ENCODE results near the gene DNAJB9. TPM values are rescaled to one million over a fixed set of nuclear protein-coding genes. Genes with fewer than 3 reads are reported as not detected.

Gene DNAJB9
- total and polyA plus RNA-seq, 2 of the 13 experiments (the other 11 are each of a cell fraction or from before 2014, with no cell fraction given), result 8.6 to 16.4 TPM

DNA sequence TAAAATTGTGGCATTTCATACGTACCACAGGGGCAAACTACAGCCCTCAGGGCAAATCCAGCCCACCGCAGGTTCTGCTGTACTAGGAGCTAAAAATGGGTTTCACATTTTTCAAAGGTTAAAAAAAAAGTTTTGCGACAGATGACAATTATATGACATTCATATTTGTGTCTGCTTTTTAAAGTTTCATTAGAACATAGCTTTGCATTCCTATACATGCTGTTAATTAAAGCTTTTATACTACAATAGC lies 43.0 kb upstream of the DNAJB9 start:
- peak overlapping the region; percentile 65 to 90 (median 83) for H3K4me3 ChIP-seq (replicated peaks in 1 of 3; ENCODE audit: insufficient read depth in 1 of 3, low read depth in 2 of 3, low read length in 3 of 3)
- intact Hi-C loops (cut with micrococcal nuclease; ENCODE audit: unreplicated experiment), result loop anchor here (1.0 kb wide), 1 partner anchor 43 kb away; the partner anchor contains the start of genes DNAJB9 and THAP5
- H3K27ac ChIP-seq (ENCODE audit: extremely low read length, insufficient read depth, low read length), result peak overlapping the region; percentile 82
- in situ Hi-C loops (cut with HindIII; ENCODE audit: extremely low pct_ligation_motif_present, low pct_unique_long_range_greater_than_20kb), result no loop called here
- ChIA-PET CTCF (ENCODE audit: low intra/inter-chr PET ratio, low total read pairs) (no interaction called here), POLR2A (interaction anchor here (3.5 kb wide), 1 partner anchor 43 kb away, joined by 49 read pairs; the partner anchor contains the start of genes DNAJB9 and THAP5)
- peak overlapping the region; percentile 43 for H2AFZ ChIP-seq (ENCODE audit: low read length)
- H3K36me3 ChIP-seq (replicated peaks in 1 of 2; ENCODE audit: control insufficient read depth in 1 of 2, insufficient read depth in 2 of 2, low read length in 2 of 2), result no peaks in the 10 kb centered on the region
- peak overlapping the region; percentile 86 for H3K4me2 ChIP-seq (ENCODE audit: low read depth, low read length)
- 2% methylated on average over 3 of the region's 3 CpGs for WGBS (ENCODE audit: low lambda C conversion rate)
- H3K4me1 ChIP-seq (ENCODE audit: insufficient read depth, low read length), result peaks cover 34% of the 10 kb centered on the region
- no peaks in the 10 kb centered on the region; a peak in 1 of 5 replicates for H3K27me3 ChIP-seq (ENCODE audit: control insufficient read depth in 1 of 2, insufficient read depth in 2 of 2, low read length in 2 of 2)
- H3K9ac ChIP-seq (ENCODE audit: insufficient read depth, low read depth, low read length), result peak overlapping the region; percentile 79
- TSS peak; percentile 84 for BruUV-seq (replicated peaks)
- ATAC-seq, result no peak
- FAIRE-seq, result no peak
- H4K20me1 ChIP-seq (ENCODE audit: insufficient read depth, low read length), result no peaks in the 10 kb centered on the region; the same call in 1 of the 2 replicates
- no peak for DNase-seq (ENCODE audit: low spot score)
- no peaks in the 10 kb centered on the region for H3K9me3 ChIP-seq (ENCODE audit: low read length)
- H3K79me2 ChIP-seq (ENCODE audit: insufficient read depth, low read length), result peaks cover 16% of the 10 kb centered on the region
- 0 out of 2 replicates have a peak, but pooled peaks have one; percentile 12 for TF ChIP-seq KLF9 (CRISPR knock-in tag; IDR thresholded peaks at IDR 0.05; ENCODE audit: low read depth)
- TF ChIP-seq, protein P1, sequence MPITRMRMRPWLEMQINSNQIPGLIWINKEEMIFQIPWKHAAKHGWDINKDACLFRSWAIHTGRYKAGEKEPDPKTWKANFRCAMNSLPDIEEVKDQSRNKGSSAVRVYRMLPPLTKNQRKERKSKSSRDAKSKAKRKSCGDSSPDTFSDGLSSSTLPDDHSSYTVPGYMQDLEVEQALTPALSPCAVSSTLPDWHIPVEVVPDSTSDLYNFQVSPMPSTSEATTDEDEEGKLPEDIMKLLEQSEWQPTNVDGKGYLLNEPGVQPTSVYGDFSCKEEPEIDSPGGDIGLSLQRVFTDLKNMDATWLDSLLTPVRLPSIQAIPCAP (CRISPR knock-in tag; IDR thresholded peaks at IDR 0.05; ENCODE audit: low read depth), result no peak
- no peak for TF ChIP-seq JUN (CRISPR knock-in tag; IDR thresholded peaks at IDR 0.05)

DNA sequence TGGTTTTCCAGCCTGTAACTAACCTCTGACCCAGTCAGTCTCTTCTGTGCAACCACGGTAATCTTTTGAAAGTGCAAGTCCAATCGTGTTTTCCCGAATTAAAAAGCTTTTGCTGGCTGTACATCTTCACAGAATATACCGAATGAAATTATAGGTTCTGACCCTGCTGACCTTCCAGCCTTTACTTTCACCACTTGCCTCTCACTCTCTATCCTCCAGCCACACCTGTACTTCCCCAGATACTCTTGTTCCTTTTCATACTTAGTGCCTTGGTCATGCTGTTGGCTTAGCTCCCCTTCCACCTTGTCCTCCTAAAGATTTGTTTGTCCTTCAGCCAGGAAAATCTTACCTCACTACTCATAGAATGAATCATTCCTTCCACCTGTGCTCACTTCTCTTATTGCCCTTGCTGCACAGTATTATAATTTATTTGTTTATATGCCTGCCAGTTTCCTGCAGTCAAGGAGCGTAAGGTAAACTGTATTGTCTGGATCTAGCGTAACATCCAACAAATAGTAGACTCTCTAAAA lies 41.4 kb upstream of the DNAJB9 start:
- ChIA-PET POLR2A (no interaction called here), CTCF (ENCODE audit: low intra/inter-chr PET ratio, low total read pairs) (no interaction called here)
- FAIRE-seq (no peak), ATAC-seq (no peak), DNase-seq (ENCODE audit: low spot score) (no peak)
- peak overlapping the region; percentile 34 for H2AFZ ChIP-seq (ENCODE audit: low read length)
- in situ Hi-C loops (cut with HindIII; ENCODE audit: extremely low pct_ligation_motif_present, low pct_unique_long_range_greater_than_20kb) (no loop called here), intact Hi-C loops (cut with micrococcal nuclease; ENCODE audit: unreplicated experiment) (no loop called here)
- H3K79me2 ChIP-seq (ENCODE audit: insufficient read depth, low read length), result peaks cover 9% of the 10 kb centered on the region
- H3K36me3 ChIP-seq (replicated peaks in 1 of 2; ENCODE audit: control insufficient read depth in 1 of 2, insufficient read depth in 2 of 2, low read length in 2 of 2), result no peaks in the 10 kb centered on the region
- H3K9me3 ChIP-seq (ENCODE audit: low read length), result no peaks in the 10 kb centered on the region
- H3K4me2 ChIP-seq (ENCODE audit: low read depth, low read length), result no peak overlapping the region
- no peaks in the 10 kb centered on the region; the same call in 1 of the 2 replicates for H4K20me1 ChIP-seq (ENCODE audit: insufficient read depth, low read length)
- no peaks in the 10 kb centered on the region; a peak in 1 of 5 replicates for H3K27me3 ChIP-seq (ENCODE audit: control insufficient read depth in 1 of 2, insufficient read depth in 2 of 2, low read length in 2 of 2)
- H3K9ac ChIP-seq (ENCODE audit: insufficient read depth, low read depth, low read length), result no peak overlapping the region
- H3K27ac ChIP-seq (ENCODE audit: extremely low read length, insufficient read depth, low read length), result no peak overlapping the region
- no TSS peak for BruUV-seq (replicated peaks)
- 75% methylated on average over 6 of the region's 6 CpGs for WGBS (ENCODE audit: low lambda C conversion rate)
- H3K4me3 ChIP-seq (replicated peaks in 1 of 3; ENCODE audit: insufficient read depth in 1 of 3, low read depth in 2 of 3, low read length in 3 of 3), result no peak overlapping the region
- H3K4me1 ChIP-seq (ENCODE audit: insufficient read depth, low read length), result peaks cover 24% of the 10 kb centered on the region
- TF ChIP-seq ZNF143 (CRISPR knock-in tag; IDR thresholded peaks at IDR 0.05), result no peak
- TF ChIP-seq HCFC1 (IDR thresholded peaks at IDR 0.05; ENCODE audit: low read depth, low read length), result no peak
- TF ChIP-seq, protein P2, sequence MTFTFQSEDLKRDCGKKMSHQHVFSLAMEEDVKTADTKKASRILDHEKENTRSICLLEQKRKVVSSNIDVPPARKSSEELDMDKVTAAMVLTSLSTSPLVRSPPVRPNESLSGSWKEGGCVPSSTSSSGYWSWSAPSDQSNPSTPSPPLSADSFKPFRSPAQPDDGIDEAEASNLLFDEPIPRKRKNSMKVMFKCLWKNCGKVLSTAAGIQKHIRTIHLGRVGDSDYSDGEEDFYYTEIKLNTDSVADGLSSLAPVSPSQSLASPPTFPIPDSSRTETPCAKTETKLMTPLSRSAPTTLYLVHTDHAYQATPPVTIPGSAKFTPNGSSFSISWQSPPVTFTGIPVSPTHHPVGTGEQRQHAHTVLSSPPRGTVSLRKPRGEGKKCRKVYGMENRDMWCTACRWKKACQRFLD (CRISPR knock-in tag; IDR thresholded peaks at IDR 0.05; ENCODE audit: borderline replicate concordance), result no peak
- TF ChIP-seq SRSF9 (IDR thresholded peaks at IDR 0.05; ENCODE audit: borderline replicate concordance, insufficient read depth, low read depth, low read length, poor library complexity, severe bottlenecking), result no peak
- TF ChIP-seq ZNF775 (CRISPR knock-in tag; IDR thresholded peaks at IDR 0.05; ENCODE audit: borderline replicate concordance), result no peak
- no peak for TF ChIP-seq ZNF274 (CRISPR knock-in tag; IDR thresholded peaks at IDR 0.05)
- TF ChIP-seq ZFP41 (CRISPR knock-in tag; IDR thresholded peaks at IDR 0.05; ENCODE audit: borderline replicate concordance), result no peak
- no peak for TF ChIP-seq NFATC3 (CRISPR knock-in tag; IDR thresholded peaks at IDR 0.05)
- TF ChIP-seq, protein P3, sequence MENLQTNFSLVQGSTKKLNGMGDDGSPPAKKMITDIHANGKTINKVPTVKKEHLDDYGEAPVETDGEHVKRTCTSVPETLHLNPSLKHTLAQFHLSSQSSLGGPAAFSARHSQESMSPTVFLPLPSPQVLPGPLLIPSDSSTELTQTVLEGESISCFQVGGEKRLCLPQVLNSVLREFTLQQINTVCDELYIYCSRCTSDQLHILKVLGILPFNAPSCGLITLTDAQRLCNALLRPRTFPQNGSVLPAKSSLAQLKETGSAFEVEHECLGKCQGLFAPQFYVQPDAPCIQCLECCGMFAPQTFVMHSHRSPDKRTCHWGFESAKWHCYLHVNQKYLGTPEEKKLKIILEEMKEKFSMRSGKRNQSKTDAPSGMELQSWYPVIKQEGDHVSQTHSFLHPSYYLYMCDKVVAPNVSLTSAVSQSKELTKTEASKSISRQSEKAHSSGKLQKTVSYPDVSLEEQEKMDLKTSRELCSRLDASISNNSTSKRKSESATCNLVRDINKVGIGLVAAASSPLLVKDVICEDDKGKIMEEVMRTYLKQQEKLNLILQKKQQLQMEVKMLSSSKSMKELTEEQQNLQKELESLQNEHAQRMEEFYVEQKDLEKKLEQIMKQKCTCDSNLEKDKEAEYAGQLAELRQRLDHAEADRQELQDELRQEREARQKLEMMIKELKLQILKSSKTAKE (CRISPR knock-in tag; IDR thresholded peaks at IDR 0.05; ENCODE audit: borderline replicate concordance), result no peak
- TF ChIP-seq, protein P4, sequence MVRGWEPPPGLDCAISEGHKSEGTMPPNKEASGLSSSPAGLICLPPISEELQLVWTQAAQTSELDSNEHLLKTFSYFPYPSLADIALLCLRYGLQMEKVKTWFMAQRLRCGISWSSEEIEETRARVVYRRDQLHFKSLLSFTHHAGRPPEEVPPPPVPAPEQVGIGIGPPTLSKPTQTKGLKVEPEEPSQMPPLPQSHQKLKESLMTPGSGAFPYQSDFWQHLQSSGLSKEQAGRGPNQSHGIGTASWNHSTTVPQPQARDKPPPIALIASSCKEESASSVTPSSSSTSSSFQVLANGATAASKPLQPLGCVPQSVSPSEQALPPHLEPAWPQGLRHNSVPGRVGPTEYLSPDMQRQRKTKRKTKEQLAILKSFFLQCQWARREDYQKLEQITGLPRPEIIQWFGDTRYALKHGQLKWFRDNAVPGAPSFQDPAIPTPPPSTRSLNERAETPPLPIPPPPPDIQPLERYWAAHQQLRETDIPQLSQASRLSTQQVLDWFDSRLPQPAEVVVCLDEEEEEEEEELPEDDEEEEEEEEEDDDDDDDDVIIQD (CRISPR knock-in tag; IDR thresholded peaks at IDR 0.05; ENCODE audit: low read depth), result no peak
